ENCODE results near the gene MAST2. TPM values are rescaled to one million over a fixed set of nuclear protein-coding genes. Genes with fewer than 3 reads are reported as not detected.
"Not testable (repeated sequence)": the region's sequence is repeated elsewhere in the genome, so short reads cannot be mapped to it uniquely, and the experiment has no call there.

MAST2 gene
- total RNA-seq, 1 donor from 2014 or later: 22.0 TPM

- TF ChIP-seq, protein P1, sequence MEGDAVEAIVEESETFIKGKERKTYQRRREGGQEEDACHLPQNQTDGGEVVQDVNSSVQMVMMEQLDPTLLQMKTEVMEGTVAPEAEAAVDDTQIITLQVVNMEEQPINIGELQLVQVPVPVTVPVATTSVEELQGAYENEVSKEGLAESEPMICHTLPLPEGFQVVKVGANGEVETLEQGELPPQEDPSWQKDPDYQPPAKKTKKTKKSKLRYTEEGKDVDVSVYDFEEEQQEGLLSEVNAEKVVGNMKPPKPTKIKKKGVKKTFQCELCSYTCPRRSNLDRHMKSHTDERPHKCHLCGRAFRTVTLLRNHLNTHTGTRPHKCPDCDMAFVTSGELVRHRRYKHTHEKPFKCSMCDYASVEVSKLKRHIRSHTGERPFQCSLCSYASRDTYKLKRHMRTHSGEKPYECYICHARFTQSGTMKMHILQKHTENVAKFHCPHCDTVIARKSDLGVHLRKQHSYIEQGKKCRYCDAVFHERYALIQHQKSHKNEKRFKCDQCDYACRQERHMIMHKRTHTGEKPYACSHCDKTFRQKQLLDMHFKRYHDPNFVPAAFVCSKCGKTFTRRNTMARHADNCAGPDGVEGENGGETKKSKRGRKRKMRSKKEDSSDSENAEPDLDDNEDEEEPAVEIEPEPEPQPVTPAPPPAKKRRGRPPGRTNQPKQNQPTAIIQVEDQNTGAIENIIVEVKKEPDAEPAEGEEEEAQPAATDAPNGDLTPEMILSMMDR (IDR thresholded peaks at IDR 0.05): no peak
- H3K36me3 ChIP-seq: no peaks in the 10 kb centered on the region
- DNase-seq (no peak), ATAC-seq (peak; percentile 34)
- intact Hi-C loops (cut with DNase I): no loop called here
- H3K4me1 ChIP-seq: no peaks in the 10 kb centered on the region
- H3K27ac ChIP-seq: no peak overlapping the region
- H3K4me3 ChIP-seq: no peak overlapping the region
- H3K9me3 ChIP-seq: no peaks in the 10 kb centered on the region
- no peaks in the 10 kb centered on the region for H3K27me3 ChIP-seq
These were observed 119.0 kb downstream of the MAST2 start for GRCh38 chr1:45922374-45922773.

DNA sequence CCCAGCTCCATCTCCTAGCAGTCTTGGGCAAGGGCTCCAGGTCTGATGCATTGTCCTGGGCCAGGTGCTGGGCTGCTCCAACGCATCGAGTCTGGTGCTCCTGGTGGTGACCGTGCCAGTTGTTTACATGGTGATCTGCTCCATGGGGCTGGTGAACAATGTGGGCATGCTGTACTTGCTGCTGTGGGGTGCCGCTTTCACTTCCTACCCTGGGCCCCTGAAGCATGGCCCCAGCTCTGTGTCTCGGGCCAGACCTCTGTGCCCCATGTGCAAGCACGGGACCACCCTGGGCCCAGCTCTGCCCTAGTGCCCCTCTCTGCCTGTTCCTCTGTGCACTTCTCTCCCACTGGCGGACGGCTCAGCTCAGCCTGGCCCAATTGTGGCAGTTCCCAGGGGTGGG lies 119.4 kb downstream of the MAST2 start:
- Histone ChIP-seq H3K27me3 (no peaks in the 10 kb centered on the region), H3K4me1 (no peaks in the 10 kb centered on the region), H3K4me3 (no peak overlapping the region), H3K36me3 (no peaks in the 10 kb centered on the region), H3K9me3 (no peaks in the 10 kb centered on the region), H3K27ac (no peak overlapping the region)
- DNase-seq (no peak), ATAC-seq (peak; percentile 9)
- intact Hi-C loops (cut with DNase I): no loop called here
- TF ChIP-seq, protein P1 (IDR thresholded peaks at IDR 0.05): no peak

DNA sequence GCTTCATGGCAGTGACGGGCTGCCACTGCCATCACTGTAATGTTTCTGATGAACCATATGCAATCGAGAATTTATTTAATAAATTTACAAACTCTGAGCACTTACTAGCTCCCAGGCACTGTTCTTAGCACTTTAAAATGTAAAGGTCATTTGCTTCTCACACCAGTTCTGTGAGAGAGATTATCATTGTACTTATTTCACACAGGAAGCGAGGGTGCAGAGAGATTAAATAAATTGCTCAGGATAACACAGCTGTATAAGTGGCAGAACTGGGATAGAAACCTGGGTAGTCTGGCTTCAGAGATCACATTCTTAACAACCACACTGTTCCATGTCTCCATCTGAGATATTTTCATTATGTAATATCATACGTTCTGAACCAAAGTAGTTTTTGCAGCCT lies 119.9 kb downstream of the MAST2 start:
- no peak for DNase-seq
- H3K9me3 ChIP-seq: no peaks in the 10 kb centered on the region
- H3K4me1 ChIP-seq: no peaks in the 10 kb centered on the region
- H3K27me3 ChIP-seq: no peaks in the 10 kb centered on the region
- ATAC-seq: no peak
- no peak overlapping the region for H3K4me3 ChIP-seq
- intact Hi-C loops (cut with DNase I): no loop called here
- H3K27ac ChIP-seq: no peak overlapping the region
- no peaks in the 10 kb centered on the region for H3K36me3 ChIP-seq
- TF ChIP-seq, protein P1 (IDR thresholded peaks at IDR 0.05): no peak

GRCh38 chr1:45924736-45925135 lies 121.3 kb downstream of the MAST2 start:
- DNase-seq (no peak), ATAC-seq (no peak)
- TF ChIP-seq, protein P1 (IDR thresholded peaks at IDR 0.05): no peak
- Histone ChIP-seq H3K4me3 (no peak overlapping the region), H3K27ac (no peak overlapping the region), H3K36me3 (no peaks in the 10 kb centered on the region), H3K27me3 (no peaks in the 10 kb centered on the region), H3K9me3 (no peaks in the 10 kb centered on the region), H3K4me1 (no peaks in the 10 kb centered on the region)
- intact Hi-C loops (cut with DNase I): no loop called here

- no peaks in the 10 kb centered on the region for H3K4me1 ChIP-seq
- DNase-seq: no peak
- H3K36me3 ChIP-seq: no peaks in the 10 kb centered on the region
- TF ChIP-seq, protein P1 (IDR thresholded peaks at IDR 0.05): no peak
- no peak overlapping the region for H3K4me3 ChIP-seq
- no peak for ATAC-seq
- no peak overlapping the region for H3K27ac ChIP-seq
- intact Hi-C loops (cut with DNase I): no loop called here
- no peaks in the 10 kb centered on the region for H3K9me3 ChIP-seq
- H3K27me3 ChIP-seq: no peaks in the 10 kb centered on the region
These were observed 122.4 kb downstream of the MAST2 start for GRCh38 chr1:45925728-45926287.

DNA sequence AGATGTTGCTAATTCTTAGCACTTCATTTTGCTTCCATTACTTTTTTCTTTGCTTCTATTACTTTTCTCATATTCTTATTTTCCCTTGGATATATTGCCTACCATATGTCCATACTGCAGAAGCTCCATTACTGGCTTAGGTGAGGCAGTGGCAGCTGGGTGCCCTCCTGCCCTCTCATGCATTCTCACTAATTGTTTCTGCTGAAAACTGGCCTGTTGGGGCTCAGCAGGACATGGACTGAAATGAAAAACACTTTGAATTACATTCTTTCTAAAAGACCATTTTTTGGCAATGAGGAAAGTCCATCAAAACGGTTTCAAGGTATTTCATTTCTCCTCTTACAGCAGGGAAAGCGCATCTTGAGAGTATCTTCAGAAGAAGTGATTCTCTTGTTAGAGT lies 122.9 kb downstream of the MAST2 start:
- Histone ChIP-seq H3K36me3 (no peaks in the 10 kb centered on the region), H3K4me1 (no peaks in the 10 kb centered on the region), H3K27me3 (no peaks in the 10 kb centered on the region), H3K4me3 (no peak overlapping the region), H3K27ac (no peak overlapping the region), H3K9me3 (no peaks in the 10 kb centered on the region)
- ATAC-seq: no peak
- TF ChIP-seq, protein P1 (IDR thresholded peaks at IDR 0.05): no peak
- no peak for DNase-seq
- intact Hi-C loops (cut with DNase I): no loop called here

DNA sequence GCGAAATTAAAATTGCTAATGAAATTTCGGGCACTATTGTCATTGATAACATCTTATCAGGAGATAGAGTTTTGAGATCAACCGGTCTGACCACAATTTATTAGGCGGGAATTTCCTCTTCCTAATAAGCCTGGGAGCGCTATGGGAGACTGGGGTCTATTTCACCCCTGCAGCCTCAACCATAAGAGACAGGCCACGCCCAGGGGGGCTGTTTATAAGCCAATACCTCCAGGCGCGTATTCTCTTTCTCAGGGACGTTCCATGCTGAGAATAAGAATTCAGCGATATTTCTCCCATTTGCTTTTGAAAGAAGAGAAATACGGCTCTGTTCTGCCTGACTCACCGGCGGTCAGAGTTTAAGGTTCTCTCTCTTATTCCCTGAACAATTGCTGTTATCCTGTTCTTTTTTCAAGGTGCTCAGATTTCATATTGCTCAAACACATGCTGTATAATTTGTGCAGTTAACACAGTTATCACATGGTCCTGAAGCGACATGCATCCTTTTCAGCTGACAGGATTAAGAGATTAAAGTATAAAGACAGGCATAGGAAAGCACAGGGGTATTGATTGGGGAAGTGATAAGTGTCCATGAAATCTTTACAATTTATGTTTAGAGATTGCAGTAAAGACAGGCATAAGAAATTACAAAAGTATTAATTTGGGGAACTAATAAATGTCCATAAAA lies 124.0 kb downstream of the MAST2 start:
- H3K4me3 ChIP-seq; intact Hi-C loops (cut with DNase I); H3K27me3 ChIP-seq; H3K36me3 ChIP-seq; H3K9me3 ChIP-seq; H3K4me1 ChIP-seq; DNase-seq; ATAC-seq; H3K27ac ChIP-seq: not testable (repeated sequence)
